ENCODE results near the gene HLA-DOA. TPM values are rescaled to one million over a fixed set of nuclear protein-coding genes. Genes with fewer than 3 reads are reported as not detected.

Gene HLA-DOA
- total RNA-seq (2014; rRNA removed; shearing (Covaris generic)) = 0.13 and 0.16 TPM in 2 replicates
- polyA plus RNA-seq (2015; cell fraction: cytosol; rRNA removed) = 0.83 and 0.98 TPM in 2 replicates
- 0.62 and 0.68 TPM in 2 replicates for polyA plus RNA-seq (2015; cell fraction: nucleus; rRNA removed)

GRCh38 chr6:33008944-33009861 is at the start of gene HLA-DOA:
TSS of gene HLA-DOA (minus strand) at chr6:33009591.
- in situ Hi-C loops (cut with HindIII; ENCODE audit: low pct_unique_long_range_greater_than_20kb, low sequenced_read_pairs) = no loop called here
- peak; percentile 74 for DNase-seq (ENCODE audit: low read depth, low spot score)

GRCh38 chr6:33057222-33058150 is 48.1 kb upstream of the HLA-DOA start:
- no peak for DNase-seq (ENCODE audit: low read depth, low spot score)
- in situ Hi-C loops (cut with HindIII; ENCODE audit: low pct_unique_long_range_greater_than_20kb, low sequenced_read_pairs) = no loop called here

GRCh38 chr6:33053230-33053629 is 43.8 kb upstream of the HLA-DOA start:
- in situ Hi-C loops (cut with HindIII; ENCODE audit: low pct_unique_long_range_greater_than_20kb, low sequenced_read_pairs) = no loop called here
- no peak for DNase-seq (ENCODE audit: low read depth, low spot score)

- no peak for DNase-seq (ENCODE audit: low read depth, low spot score)
- in situ Hi-C loops (cut with HindIII; ENCODE audit: low pct_unique_long_range_greater_than_20kb, low sequenced_read_pairs) = no loop called here
Observed at GRCh38 chr6:33052627-33053026, 43.2 kb upstream of the HLA-DOA start.

- DNase-seq (ENCODE audit: low read depth, low spot score) = no peak
- in situ Hi-C loops (cut with HindIII; ENCODE audit: low pct_unique_long_range_greater_than_20kb, low sequenced_read_pairs) = no loop called here
Observed at GRCh38 chr6:33050014-33050810, 40.8 kb upstream of the HLA-DOA start.

- peak; percentile 5 for DNase-seq (ENCODE audit: low read depth, low spot score)
- in situ Hi-C loops (cut with HindIII; ENCODE audit: low pct_unique_long_range_greater_than_20kb, low sequenced_read_pairs) = no loop called here
Observed at GRCh38 chr6:33049323-33050013, 40.1 kb upstream of the HLA-DOA start.

GRCh38 chr6:33040157-33040556 is 30.8 kb upstream of the HLA-DOA start:
- DNase-seq (ENCODE audit: low read depth, low spot score) = no peak
- in situ Hi-C loops (cut with HindIII; ENCODE audit: low pct_unique_long_range_greater_than_20kb, low sequenced_read_pairs) = no loop called here

- in situ Hi-C loops (cut with HindIII; ENCODE audit: low pct_unique_long_range_greater_than_20kb, low sequenced_read_pairs) = no loop called here
Observed at GRCh38 chr6:33036535-33036934, 27.1 kb upstream of the HLA-DOA start.

GRCh38 chr6:33034554-33034953 is 25.2 kb upstream of the HLA-DOA start:
- DNase-seq (ENCODE audit: low read depth, low spot score) = no peak
- in situ Hi-C loops (cut with HindIII; ENCODE audit: low pct_unique_long_range_greater_than_20kb, low sequenced_read_pairs) = no loop called here

More at GRCh38 chr6:33036535-33036934, 27.1 kb upstream of the HLA-DOA start:
- DNase-seq (ENCODE audit: low read depth, low spot score) = no peak

- DNase-seq (ENCODE audit: low read depth, low spot score) = no peak
- in situ Hi-C loops (cut with HindIII; ENCODE audit: low pct_unique_long_range_greater_than_20kb, low sequenced_read_pairs) = no loop called here
Observed at GRCh38 chr6:33030245-33030644, 20.9 kb upstream of the HLA-DOA start.

GRCh38 chr6:33029328-33030184 is 20.2 kb upstream of the HLA-DOA start:
- DNase-seq (ENCODE audit: low read depth, low spot score) = peak; percentile 62
- in situ Hi-C loops (cut with HindIII; ENCODE audit: low pct_unique_long_range_greater_than_20kb, low sequenced_read_pairs) = no loop called here

- DNase-seq (ENCODE audit: low read depth, low spot score) = no peak
- in situ Hi-C loops (cut with HindIII; ENCODE audit: low pct_unique_long_range_greater_than_20kb, low sequenced_read_pairs) = no loop called here
Observed at GRCh38 chr6:33028220-33028849, 18.9 kb upstream of the HLA-DOA start.

GRCh38 chr6:33024521-33024920 is 15.1 kb upstream of the HLA-DOA start:
- in situ Hi-C loops (cut with HindIII; ENCODE audit: low pct_unique_long_range_greater_than_20kb, low sequenced_read_pairs) = no loop called here

GRCh38 chr6:33023536-33023935 is 14.1 kb upstream of the HLA-DOA start:
- DNase-seq (ENCODE audit: low read depth, low spot score) = no peak
- in situ Hi-C loops (cut with HindIII; ENCODE audit: low pct_unique_long_range_greater_than_20kb, low sequenced_read_pairs) = no loop called here

More at GRCh38 chr6:33024521-33024920, 15.1 kb upstream of the HLA-DOA start:
- DNase-seq (ENCODE audit: low read depth, low spot score) = no peak

GRCh38 chr6:33021917-33022316 is 12.5 kb upstream of the HLA-DOA start:
- DNase-seq (ENCODE audit: low read depth, low spot score) = no peak
- in situ Hi-C loops (cut with HindIII; ENCODE audit: low pct_unique_long_range_greater_than_20kb, low sequenced_read_pairs) = no loop called here
